Erythroblast (primary cell): ENCODE data around the gene ATG9A.
"Not testable (repeated sequence)": the region's sequence is repeated elsewhere in the genome, so short reads cannot be mapped to it uniquely, and the experiment has no call there.

Experiments used
- DNase-seq, 2 experiments: peaks; one replicate each; lab custom pipeline; 2025; lab: John Stamatoyannopoulos, UW
- GATA1 ChIP-seq: IDR thresholded peaks from 2 replicates; pipeline ENCODE4 v1.6.1; 2011; ENCODE audit warnings: low read depth, mild to moderate bottlenecking, control low read depth, low read length, moderate library complexity
- POLR2A ChIP-seq: IDR thresholded peaks from 2 replicates; pipeline ENCODE4 v1.6.1; 2011; ENCODE audit warnings: mild to moderate bottlenecking, low read length

Gene ATG9A

GRCh38 chr2:219210196-219210885 lies 19.1 kb downstream of the ATG9A start:
- no peak for DNase-seq
- TF ChIP-seq GATA1: no peak
- TF ChIP-seq POLR2A: peak; percentile 34

- no peak for DNase-seq
- TF ChIP-seq POLR2A: no peak
- TF ChIP-seq GATA1: no peak
Observed at GRCh38 chr2:219209236-219210195, 19.9 kb downstream of the ATG9A start.

- TF ChIP-seq POLR2A (peak; percentile 13), GATA1 (no peak)
Observed at GRCh38 chr2:219207884-219208740, 21.3 kb downstream of the ATG9A start.

GRCh38 chr2:219207134-219207883 lies 22.1 kb downstream of the ATG9A start:
- no peak for DNase-seq
- peak; percentile 19 for TF ChIP-seq POLR2A
- TF ChIP-seq GATA1: no peak

More at GRCh38 chr2:219207884-219208740, 21.3 kb downstream of the ATG9A start:
- DNase-seq: peak in 1 of 2 experiments; percentile 48

GRCh38 chr2:219206328-219207133 lies 22.9 kb downstream of the ATG9A start, which contains the start of gene ZFAND2B:
ZFAND2B (plus strand) TSS chr2:219206782; CDS start chr2:219206988, 206 bp downstream.
- DNase-seq: peak; percentile 95 to 97
- TF ChIP-seq POLR2A (peak; percentile 97), GATA1 (no peak)

GRCh38 chr2:219205981-219206327 lies 23.5 kb downstream of the ATG9A start:
- no peak for DNase-seq
- TF ChIP-seq POLR2A: no peak
- no peak for TF ChIP-seq GATA1

- TF ChIP-seq GATA1: no peak
- no peak for TF ChIP-seq POLR2A
- DNase-seq: no peak
Observed at GRCh38 chr2:219205165-219205538, 24.3 kb downstream of the ATG9A start.

- no peak for DNase-seq
Observed at GRCh38 chr2:219204425-219205164, 24.8 kb downstream of the ATG9A start.

GRCh38 chr2:219201331-219201730 lies 28.1 kb downstream of the ATG9A start:
- DNase-seq: not testable (repeated sequence)

More at GRCh38 chr2:219204425-219205164, 24.8 kb downstream of the ATG9A start:
- TF ChIP-seq GATA1 (no peak), POLR2A (no peak)

GRCh38 chr2:219200502-219201326 lies 28.7 kb downstream of the ATG9A start:
- TF ChIP-seq POLR2A: peak; percentile 15
- not testable (repeated sequence) for DNase-seq

GRCh38 chr2:219199470-219200211 lies 29.8 kb downstream of the ATG9A start:
- TF ChIP-seq GATA1 (no peak), POLR2A (no peak)
- no peak for DNase-seq
